IMR-90 (cell line): ENCODE measurements around the gene DNAH9.

Source experiments
- CEBPB ChIP-seq: IDR thresholded peaks from 2 replicates; pipeline ENCODE4 v1.6.1; 2012; ENCODE audit warnings: low read depth, low read length, improper control_type of control experiment
- CHD1 ChIP-seq: IDR thresholded peaks from 2 replicates; pipeline ENCODE4 v1.6.1; 2012; ENCODE audit warnings: low read depth, low read length, improper control_type of control experiment
- FOS ChIP-seq: fragments of 150-350 bp; IDR thresholded peaks from 2 replicates; pipeline ENCODE4 v1.6.1; 2016; ENCODE audit warnings: low read depth, low read length
- MXI1 ChIP-seq: IDR thresholded peaks from 2 replicates; pipeline ENCODE4 v1.6.1; 2012; ENCODE audit warnings: low read depth, mild to moderate bottlenecking, low read length, moderate library complexity, borderline replicate concordance
- POLR2A ChIP-seq: IDR thresholded peaks from 2 replicates; pipeline ENCODE4 v1.6.1; 2012; ENCODE audit warnings: mild to moderate bottlenecking, low read depth, low read length
- RFX5 ChIP-seq: IDR thresholded peaks from 2 replicates; pipeline ENCODE4 v1.8.0; 2012; ENCODE audit warnings: low read depth, mild to moderate bottlenecking, low read length, moderate library complexity
- TF ChIP-seq, protein P1 (sequence below): fragments of 150-350 bp; IDR thresholded peaks from 2 replicates; pipeline ENCODE4 v1.6.1; 2016; ENCODE audit warnings: low read depth, mild to moderate bottlenecking, low read length, moderate library complexity, borderline replicate concordance
- TF ChIP-seq, protein P2 (sequence below): conservative IDR thresholded peaks from 2 replicates; pipeline ENCODE4 v1.5.1; 2012; ENCODE audit warnings: mild to moderate bottlenecking, low read depth, low read length, improper control_type of control experiment
- TF ChIP-seq, protein P3 (sequence below): fragments of 150-350 bp; IDR thresholded peaks from 2 replicates; pipeline ENCODE4 v1.6.1; 2017; ENCODE audit warnings: mild to moderate bottlenecking, antibody characterized with exemption, low read length, low read depth

DNA sequence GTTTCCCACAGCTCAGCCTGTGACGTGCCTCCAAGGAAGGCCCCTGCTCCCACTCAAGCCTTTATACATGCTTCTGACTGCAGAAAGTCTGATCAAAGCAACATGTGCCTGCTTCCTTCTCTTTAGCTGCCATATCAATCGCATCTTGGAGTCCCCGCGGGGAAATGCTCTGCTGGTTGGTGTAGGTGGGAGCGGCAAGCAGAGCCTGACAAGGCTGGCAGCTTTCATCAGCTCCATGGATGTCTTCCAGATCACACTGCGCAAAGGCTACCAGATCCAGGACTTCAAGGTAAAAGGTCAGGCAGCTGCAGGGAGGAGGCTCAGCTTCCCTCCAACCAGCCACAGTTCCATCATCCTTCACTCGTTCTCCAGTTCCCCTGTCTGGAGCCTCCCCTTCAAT lies 209.3 kb downstream of the DNAH9 start:
- TF ChIP-seq, protein P1, sequence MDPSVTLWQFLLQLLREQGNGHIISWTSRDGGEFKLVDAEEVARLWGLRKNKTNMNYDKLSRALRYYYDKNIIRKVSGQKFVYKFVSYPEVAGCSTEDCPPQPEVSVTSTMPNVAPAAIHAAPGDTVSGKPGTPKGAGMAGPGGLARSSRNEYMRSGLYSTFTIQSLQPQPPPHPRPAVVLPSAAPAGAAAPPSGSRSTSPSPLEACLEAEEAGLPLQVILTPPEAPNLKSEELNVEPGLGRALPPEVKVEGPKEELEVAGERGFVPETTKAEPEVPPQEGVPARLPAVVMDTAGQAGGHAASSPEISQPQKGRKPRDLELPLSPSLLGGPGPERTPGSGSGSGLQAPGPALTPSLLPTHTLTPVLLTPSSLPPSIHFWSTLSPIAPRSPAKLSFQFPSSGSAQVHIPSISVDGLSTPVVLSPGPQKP = no peak
- no peak for TF ChIP-seq POLR2A
- no peak for TF ChIP-seq CEBPB
- TF ChIP-seq, protein P2, sequence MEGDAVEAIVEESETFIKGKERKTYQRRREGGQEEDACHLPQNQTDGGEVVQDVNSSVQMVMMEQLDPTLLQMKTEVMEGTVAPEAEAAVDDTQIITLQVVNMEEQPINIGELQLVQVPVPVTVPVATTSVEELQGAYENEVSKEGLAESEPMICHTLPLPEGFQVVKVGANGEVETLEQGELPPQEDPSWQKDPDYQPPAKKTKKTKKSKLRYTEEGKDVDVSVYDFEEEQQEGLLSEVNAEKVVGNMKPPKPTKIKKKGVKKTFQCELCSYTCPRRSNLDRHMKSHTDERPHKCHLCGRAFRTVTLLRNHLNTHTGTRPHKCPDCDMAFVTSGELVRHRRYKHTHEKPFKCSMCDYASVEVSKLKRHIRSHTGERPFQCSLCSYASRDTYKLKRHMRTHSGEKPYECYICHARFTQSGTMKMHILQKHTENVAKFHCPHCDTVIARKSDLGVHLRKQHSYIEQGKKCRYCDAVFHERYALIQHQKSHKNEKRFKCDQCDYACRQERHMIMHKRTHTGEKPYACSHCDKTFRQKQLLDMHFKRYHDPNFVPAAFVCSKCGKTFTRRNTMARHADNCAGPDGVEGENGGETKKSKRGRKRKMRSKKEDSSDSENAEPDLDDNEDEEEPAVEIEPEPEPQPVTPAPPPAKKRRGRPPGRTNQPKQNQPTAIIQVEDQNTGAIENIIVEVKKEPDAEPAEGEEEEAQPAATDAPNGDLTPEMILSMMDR = no peak
- no peak for TF ChIP-seq CHD1
- no peak for TF ChIP-seq FOS
- no peak for TF ChIP-seq RFX5
- no peak for TF ChIP-seq MXI1
- TF ChIP-seq, protein P3, sequence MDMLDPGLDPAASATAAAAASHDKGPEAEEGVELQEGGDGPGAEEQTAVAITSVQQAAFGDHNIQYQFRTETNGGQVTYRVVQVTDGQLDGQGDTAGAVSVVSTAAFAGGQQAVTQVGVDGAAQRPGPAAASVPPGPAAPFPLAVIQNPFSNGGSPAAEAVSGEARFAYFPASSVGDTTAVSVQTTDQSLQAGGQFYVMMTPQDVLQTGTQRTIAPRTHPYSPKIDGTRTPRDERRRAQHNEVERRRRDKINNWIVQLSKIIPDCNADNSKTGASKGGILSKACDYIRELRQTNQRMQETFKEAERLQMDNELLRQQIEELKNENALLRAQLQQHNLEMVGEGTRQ = no peak
